Panc1 (cell line): Measurements from ENCODE around the gene SMAD3. TPM values are rescaled to one million over a fixed set of nuclear protein-coding genes. Genes with fewer than 3 reads are reported as not detected.
A peak's percentile ranks its signal among the peaks of the same experiment; 100 is the strongest.

Experiments used
- ATAC-seq: fragments of 200-7000 bp; cut with Tn5 transposase; 2 replicates; pipeline ENCODE4 v1.9.1; 2020; ENCODE audit warnings: mild to moderate bottlenecking, moderate library complexity
- BruUV-seq: library from RNA; stranded (reverse); fragments of 400-500 nt; replicated peaks from 2 replicates; lab custom pipeline; 2021; lab: Mats Ljungman, UMichigan
- CTCF ChIA-PET: fragments of 300-600 bp; sonication (Branson Sonifier 250); formaldehyde crosslinking; loops from one replicate; lab custom pipeline; 2022; ENCODE audit warnings: antibody characterized with exemption; lab: Charles Lee
- POLR2A ChIA-PET: fragments of 300-600 bp; sonication (Branson Sonifier 250); formaldehyde crosslinking; loops from one replicate; lab custom pipeline; 2022; ENCODE audit warnings: antibody characterized with exemption; lab: Charles Lee
- DNase-seq: peaks from one replicate; pipeline ENCODE4 v3.0.0-alpha.2; 2010; ENCODE audit warnings: low read depth, low spot score
- H3K27ac ChIP-seq: 2 replicates; pipeline ENCODE4 v1.5.1; 2011; ENCODE audit warnings: mild to moderate bottlenecking, low read length, inconsistent platforms
- H3K27me3 ChIP-seq: fragments of 200-500 bp; sonication (Bioruptor generic); 2 replicates; pipeline ENCODE4 v1.6.0; 2014; ENCODE audit warnings: low read length, inconsistent platforms; ENCODE audit not compliant: control insufficient read depth, insufficient read depth
- H3K36me3 ChIP-seq: fragments of 200-500 bp; sonication (Bioruptor generic); 2 replicates; pipeline ENCODE4 v1.5.1; 2014; ENCODE audit warnings: inconsistent platforms, mild to moderate bottlenecking, low read length, moderate library complexity; ENCODE audit not compliant: control insufficient read depth, insufficient read depth
- H3K4me1 ChIP-seq: 2 replicates; pipeline ENCODE4 v1.5.1; 2011; ENCODE audit warnings: inconsistent platforms, mild to moderate bottlenecking, low read length, moderate library complexity; ENCODE audit not compliant: control insufficient read depth, insufficient read depth
- H3K4me3 ChIP-seq, 2 experiments: 2 replicates each; pipeline ENCODE4 v1.5.1; 2011 to 2012; ENCODE audit warnings: low read depth in 2 of 2, low read length in 2 of 2, mild to moderate bottlenecking in 2 of 2, inconsistent platforms in 1 of 2, moderate library complexity in 1 of 2
- H3K9me3 ChIP-seq: fragments of 200-500 bp; sonication (Bioruptor generic); 2 replicates; pipeline ENCODE4 v1.5.1; 2014; ENCODE audit warnings: low read depth, mild to moderate bottlenecking, inconsistent platforms, low read length, moderate library complexity; ENCODE audit not compliant: control insufficient read depth, insufficient read depth
- CTCF ChIP-seq: fragments of 450-650 bp; IDR thresholded peaks from 2 replicates; pipeline ENCODE4 v1.5.1; 2017; ENCODE audit warnings: mild to moderate bottlenecking
- POLR2AphosphoS5 ChIP-seq: IDR thresholded peaks from 2 replicates; pipeline ENCODE4 v1.6.1; 2012; ENCODE audit warnings: mild to moderate bottlenecking, low read depth, low read length, moderate library complexity
- REST ChIP-seq, 2 experiments: IDR thresholded peaks; 2 replicates each; pipeline ENCODE4 v1.6.1; 2011 to 2012; ENCODE audit warnings: low read depth in 2 of 2, control low read depth in 1 of 2, low read length in 1 of 2, mild to moderate bottlenecking in 1 of 2, moderate library complexity in 1 of 2; ENCODE audit not compliant: insufficient read depth in 1 of 2
- SIN3A ChIP-seq: IDR thresholded peaks from 2 replicates; pipeline ENCODE4 v1.6.1; 2012; ENCODE audit warnings: low read depth, mild to moderate bottlenecking, low read length, moderate library complexity, borderline replicate concordance; ENCODE audit not compliant: insufficient read depth
- TCF7L2 ChIP-seq: IDR thresholded peaks from 2 replicates; pipeline ENCODE4 v1.6.1; 2011; ENCODE audit warnings: mild to moderate bottlenecking, low read depth, low read length, inconsistent platforms
- in situ Hi-C: cut with HindIII; loops from 2 replicates; pipeline ENCODE4 v1.10.0; 2016; ENCODE audit warnings: low sequenced_read_pairs, low pct_unique_long_range_greater_than_20kb
- intact Hi-C: fragments of 100-400 bp; cut with micrococcal nuclease; formaldehyde crosslinking; loops from one replicate; pipeline ENCODE4 v1.10.0; 2022; ENCODE audit not compliant: unreplicated experiment
- total RNA-seq: library from RNA; stranded (reverse); gene quantifications from one replicate; pipeline ENCODE4 v1.2.1, GENCODE V29; 2021; ENCODE audit not compliant: unreplicated experiment

Gene SMAD3
- total RNA-seq, 1 experiment from 2014 or later = 394 TPM

GRCh38 chr15:67030036-67030762 is 35.2 kb upstream of the SMAD3 start:
- DNase-seq (no peak), ATAC-seq (no peak)
- POLR2A ChIA-PET = interaction anchor here (0.6 to 0.7 kb wide), 2 partner anchors 36 to 39 kb away, joined by 3 to 4 read pairs; partner anchors contain the start of gene SMAD3
- Histone ChIP-seq H3K27me3 (no peaks in the 10 kb centered on the region), H3K4me3 (no peak overlapping the region), H3K4me1 (peaks cover 39% of the 10 kb centered on the region), H3K36me3 (no peaks in the 10 kb centered on the region), H3K27ac (peak overlapping the region; percentile 68), H3K9me3 (no peaks in the 10 kb centered on the region)
- intact Hi-C loops = no loop called here
- in situ Hi-C loops = no loop called here
- no TSS peak for BruUV-seq
- TF ChIP-seq SIN3A (no peak), REST (IDR thresholded peaks at IDR 0.05; ENCODE audit: insufficient read depth in 1 of 2, low read depth in 2 of 2, low read length in 1 of 2) (no peak), TCF7L2 (no peak), POLR2AphosphoS5 (no peak), CTCF (no peak)
- CTCF ChIA-PET = no interaction called here

GRCh38 chr15:67031331-67031730 is 34.1 kb upstream of the SMAD3 start:
- ATAC-seq = no peak
- DNase-seq = no peak
- Histone ChIP-seq H3K9me3 (no peaks in the 10 kb centered on the region), H3K36me3 (no peaks in the 10 kb centered on the region), H3K4me1 (peaks cover 33% of the 10 kb centered on the region), H3K27me3 (no peaks in the 10 kb centered on the region), H3K4me3 (no peak overlapping the region), H3K27ac (peak overlapping the region; percentile 51)
- CTCF ChIA-PET = no interaction called here
- in situ Hi-C loops = no loop called here
- no TSS peak for BruUV-seq
- intact Hi-C loops = no loop called here
- POLR2A ChIA-PET = interaction anchor here (0.6 kb wide), 1 partner anchor 89 kb away, joined by 3 read pairs; no protein-coding TSS in a partner anchor
- TF ChIP-seq POLR2AphosphoS5 = no peak
- TF ChIP-seq SIN3A = no peak
- no peak for TF ChIP-seq CTCF
- no peak for TF ChIP-seq REST (IDR thresholded peaks at IDR 0.05; ENCODE audit: insufficient read depth in 1 of 2, low read depth in 2 of 2, low read length in 1 of 2)
- TF ChIP-seq TCF7L2 = no peak
